PC-3 (cell line): ENCODE measurements around the gene SLC41A3.

Experiments
- EZH2 ChIP-seq: fragments of 300-600 bp; sonication (generic); IDR thresholded peaks from one replicate; pipeline ENCODE4 v1.6.1; 2017; ENCODE audit warnings: antibody characterized with exemption, mild to moderate bottlenecking, low read length; ENCODE audit not compliant: unreplicated experiment
- EZH2phosphoT487 ChIP-seq: fragments of 300-600 bp; sonication (generic); IDR thresholded peaks from 2 replicates; pipeline ENCODE4 v1.6.1; 2018; ENCODE audit warnings: mild to moderate bottlenecking, antibody characterized with exemption, low read length, borderline replicate concordance
- TF ChIP-seq, protein P1 (sequence below): fragments of 300-600 bp; sonication (generic); conservative IDR thresholded peaks from 2 replicates; pipeline ENCODE4 v1.5.1; 2017; ENCODE audit warnings: antibody characterized with exemption, low read depth, mild to moderate bottlenecking, low read length

DNA sequence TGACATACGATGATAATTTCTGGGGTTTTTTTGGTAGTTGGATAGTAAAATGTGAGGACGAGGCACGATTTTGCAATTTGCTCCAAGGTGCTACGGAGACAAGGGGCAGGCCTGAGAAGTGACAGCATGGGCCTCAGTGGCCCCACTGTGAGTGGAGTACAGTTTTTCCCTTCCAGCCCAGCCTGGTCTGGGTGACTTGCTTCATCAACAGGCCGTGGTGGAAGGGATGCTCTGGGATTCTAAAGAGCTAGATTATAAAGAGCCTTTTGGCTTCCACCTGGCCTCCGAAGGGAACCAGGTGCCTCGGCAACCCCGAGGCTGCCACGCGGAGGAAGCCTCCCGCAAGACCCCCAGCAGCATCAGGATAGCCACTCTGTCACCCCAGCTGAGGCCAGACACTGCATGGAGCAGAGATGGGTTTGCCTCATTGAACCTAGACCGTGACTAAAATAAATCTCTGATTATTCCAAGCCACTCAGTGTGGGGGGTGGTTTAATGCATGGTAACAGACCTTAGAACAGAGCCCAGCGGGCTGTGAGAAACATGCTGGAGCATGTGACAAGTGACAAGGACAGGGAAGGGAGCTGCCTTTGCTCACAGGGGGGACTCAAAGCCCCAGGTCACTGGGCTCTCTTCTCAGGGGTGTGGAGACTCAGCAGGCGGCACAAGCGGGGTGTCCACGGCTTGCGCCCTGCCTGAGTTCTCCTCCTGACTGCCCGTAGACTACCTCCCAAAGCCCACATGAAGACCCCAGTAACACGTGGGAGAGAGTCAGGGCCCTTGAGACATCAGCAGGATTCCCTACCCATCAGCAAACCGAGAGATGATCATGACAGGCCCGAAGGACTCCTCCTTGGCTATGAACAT is 22.6 kb upstream of the SLC41A3 start:
- TF ChIP-seq EZH2 (no peak), EZH2phosphoT487 (no peak)
- TF ChIP-seq, protein P1, sequence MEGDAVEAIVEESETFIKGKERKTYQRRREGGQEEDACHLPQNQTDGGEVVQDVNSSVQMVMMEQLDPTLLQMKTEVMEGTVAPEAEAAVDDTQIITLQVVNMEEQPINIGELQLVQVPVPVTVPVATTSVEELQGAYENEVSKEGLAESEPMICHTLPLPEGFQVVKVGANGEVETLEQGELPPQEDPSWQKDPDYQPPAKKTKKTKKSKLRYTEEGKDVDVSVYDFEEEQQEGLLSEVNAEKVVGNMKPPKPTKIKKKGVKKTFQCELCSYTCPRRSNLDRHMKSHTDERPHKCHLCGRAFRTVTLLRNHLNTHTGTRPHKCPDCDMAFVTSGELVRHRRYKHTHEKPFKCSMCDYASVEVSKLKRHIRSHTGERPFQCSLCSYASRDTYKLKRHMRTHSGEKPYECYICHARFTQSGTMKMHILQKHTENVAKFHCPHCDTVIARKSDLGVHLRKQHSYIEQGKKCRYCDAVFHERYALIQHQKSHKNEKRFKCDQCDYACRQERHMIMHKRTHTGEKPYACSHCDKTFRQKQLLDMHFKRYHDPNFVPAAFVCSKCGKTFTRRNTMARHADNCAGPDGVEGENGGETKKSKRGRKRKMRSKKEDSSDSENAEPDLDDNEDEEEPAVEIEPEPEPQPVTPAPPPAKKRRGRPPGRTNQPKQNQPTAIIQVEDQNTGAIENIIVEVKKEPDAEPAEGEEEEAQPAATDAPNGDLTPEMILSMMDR: no peak
